Lung microvascular endothelial cell (primary cell): ENCODE results near the gene KIN. TPM values are rescaled to one million over a fixed set of nuclear protein-coding genes. Genes with fewer than 3 reads are reported as not detected.
"Not testable (repeated sequence)": the region's sequence is repeated elsewhere in the genome, so short reads cannot be mapped to it uniquely, and the experiment has no call there.

ENCODE experiments used
- DNase-seq, 2 donors: peaks; one replicate each; pipeline versions ENCODE4 v3.0.0 to v3.0.0-alpha.2; 2010; ENCODE audit warnings: low read depth in 2 of 2
- total RNA-seq: library from RNA; depleted of rRNA; stranded (reverse); fragments of >200 nt; gene quantifications from 2 replicates; pipeline ENCODE4 v1.2.1, GENCODE V29; 2014

The KIN gene, protein sequence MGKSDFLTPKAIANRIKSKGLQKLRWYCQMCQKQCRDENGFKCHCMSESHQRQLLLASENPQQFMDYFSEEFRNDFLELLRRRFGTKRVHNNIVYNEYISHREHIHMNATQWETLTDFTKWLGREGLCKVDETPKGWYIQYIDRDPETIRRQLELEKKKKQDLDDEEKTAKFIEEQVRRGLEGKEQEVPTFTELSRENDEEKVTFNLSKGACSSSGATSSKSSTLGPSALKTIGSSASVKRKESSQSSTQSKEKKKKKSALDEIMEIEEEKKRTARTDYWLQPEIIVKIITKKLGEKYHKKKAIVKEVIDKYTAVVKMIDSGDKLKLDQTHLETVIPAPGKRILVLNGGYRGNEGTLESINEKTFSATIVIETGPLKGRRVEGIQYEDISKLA
- 3.1 and 5.0 TPM in 2 replicates for total RNA-seq

DNA sequence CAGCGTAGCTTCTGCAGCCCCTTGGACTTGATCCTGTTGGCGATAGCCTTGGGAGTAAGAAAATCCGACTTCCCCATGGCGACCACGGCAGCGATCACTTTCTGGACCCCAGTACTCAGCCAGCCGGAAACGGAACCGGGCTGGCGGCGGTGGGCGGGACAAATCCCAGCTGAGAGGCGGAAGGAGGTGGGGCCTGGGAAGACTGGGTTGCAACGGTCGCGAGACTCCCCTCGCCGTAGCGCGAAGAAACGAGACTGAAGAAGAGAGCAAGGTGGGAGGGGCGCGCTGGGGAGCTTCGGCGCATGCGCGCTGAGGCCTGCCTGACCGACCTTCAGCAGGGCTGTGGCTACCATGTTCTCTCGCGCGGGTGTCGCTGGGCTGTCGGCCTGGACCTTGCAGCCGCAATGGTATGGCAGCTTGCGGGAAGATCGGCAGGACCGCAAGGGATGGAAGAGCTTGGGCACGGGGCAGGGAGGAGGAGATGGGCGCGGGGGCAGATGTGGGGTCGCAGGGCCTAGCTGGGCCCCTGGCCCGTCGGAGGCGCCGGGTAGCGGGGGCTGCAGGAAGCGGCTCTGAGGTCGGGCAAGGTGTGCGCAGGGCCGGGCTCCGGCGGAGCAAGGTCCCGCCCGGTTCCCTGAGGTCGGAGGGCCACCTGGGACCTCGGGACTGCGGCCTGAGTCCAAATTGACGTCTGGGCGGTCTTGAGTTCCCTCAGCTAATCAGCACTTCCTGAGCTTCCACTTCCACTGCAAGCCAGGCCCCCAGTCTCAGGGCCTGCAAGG lies at the start of gene KIN, which contains the start of gene ATP5F1C:
KIN (minus strand) TSS at position 137 of the 782 bp plus-strand sequence; CDS start at position 77, 60 bp downstream.
ATP5F1C (plus strand) TSS at position 321 of the 782 bp plus-strand sequence; CDS start at position 352, 31 bp downstream.
- peak; percentile 98 for DNase-seq

DNA sequence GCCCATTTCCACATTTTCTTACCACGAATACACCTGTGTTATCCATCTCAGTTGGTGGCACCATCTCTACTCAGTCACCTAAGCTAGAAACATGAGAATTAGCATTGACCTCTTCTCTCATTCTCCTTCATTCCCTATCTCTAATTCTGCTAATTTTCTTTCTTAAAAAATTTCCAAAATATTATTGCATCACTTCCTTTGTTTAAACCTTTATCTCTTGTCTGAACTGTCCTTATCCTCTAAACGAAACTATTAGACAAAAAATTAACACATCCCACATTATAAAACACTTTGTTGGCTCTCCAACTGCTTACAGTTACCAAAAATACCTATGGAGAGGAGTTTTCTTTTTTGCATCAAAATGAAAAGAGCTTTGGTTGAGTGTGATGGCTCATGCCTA lies 48.8 kb upstream of the KIN start:
- no peak for DNase-seq

DNA sequence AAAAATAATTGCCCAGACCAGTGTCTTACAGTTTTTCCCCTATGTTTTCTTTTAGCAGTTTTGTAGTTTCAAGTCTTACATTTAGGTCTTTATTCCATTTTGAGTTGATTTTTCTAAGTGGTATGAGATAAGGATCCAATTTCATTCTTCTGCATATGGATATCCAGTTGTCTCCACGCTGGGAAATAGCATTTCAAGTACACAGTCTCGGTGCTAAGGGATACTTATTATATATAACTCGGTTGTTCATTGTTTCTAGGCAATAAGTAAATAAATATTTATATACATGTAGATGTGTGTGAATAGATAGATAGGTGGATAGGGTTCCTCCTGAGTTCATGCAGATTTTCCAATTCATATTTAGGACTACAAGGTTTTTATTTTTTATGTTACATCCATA lies 46.5 kb upstream of the KIN start:
- no peak for DNase-seq

DNA sequence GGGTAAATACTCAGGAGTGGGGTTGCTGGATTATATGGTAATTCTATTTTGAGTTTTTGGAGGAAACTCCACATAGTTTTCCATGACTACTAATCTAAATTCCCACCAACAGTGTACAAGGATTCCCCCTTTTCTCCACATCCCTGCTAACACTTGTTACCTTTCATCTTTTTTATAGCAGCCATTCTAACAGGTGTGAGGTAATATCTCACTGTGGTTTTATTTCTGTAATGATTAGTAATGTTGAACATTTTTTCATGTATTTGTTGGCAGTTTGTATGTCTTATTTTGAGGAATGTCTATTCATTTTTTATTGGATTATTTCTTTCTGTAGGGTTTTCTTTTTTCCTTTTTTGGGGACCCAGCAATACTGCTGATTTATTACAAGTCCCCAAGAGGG lies 45.4 kb upstream of the KIN start:
- DNase-seq, result no peak

DNA sequence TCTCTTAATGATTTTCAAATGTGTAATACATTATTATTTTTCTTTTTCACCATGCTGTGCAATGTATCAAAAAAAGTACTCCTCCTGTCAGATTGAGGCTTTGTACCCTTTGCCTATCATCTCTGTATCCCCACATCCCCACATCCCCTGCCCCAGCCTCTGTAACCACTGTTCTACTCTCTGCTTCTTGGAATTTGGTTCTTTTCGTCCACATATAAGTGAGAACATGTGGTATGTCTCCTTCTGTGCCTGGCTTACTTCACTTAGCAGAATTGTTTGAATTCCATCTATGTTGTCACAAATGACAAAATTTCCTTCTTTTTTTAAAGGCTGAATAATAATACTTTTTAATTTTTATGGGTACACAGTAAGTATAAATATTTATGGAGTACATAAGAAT lies 44.3 kb upstream of the KIN start:
- no peak for DNase-seq

DNA sequence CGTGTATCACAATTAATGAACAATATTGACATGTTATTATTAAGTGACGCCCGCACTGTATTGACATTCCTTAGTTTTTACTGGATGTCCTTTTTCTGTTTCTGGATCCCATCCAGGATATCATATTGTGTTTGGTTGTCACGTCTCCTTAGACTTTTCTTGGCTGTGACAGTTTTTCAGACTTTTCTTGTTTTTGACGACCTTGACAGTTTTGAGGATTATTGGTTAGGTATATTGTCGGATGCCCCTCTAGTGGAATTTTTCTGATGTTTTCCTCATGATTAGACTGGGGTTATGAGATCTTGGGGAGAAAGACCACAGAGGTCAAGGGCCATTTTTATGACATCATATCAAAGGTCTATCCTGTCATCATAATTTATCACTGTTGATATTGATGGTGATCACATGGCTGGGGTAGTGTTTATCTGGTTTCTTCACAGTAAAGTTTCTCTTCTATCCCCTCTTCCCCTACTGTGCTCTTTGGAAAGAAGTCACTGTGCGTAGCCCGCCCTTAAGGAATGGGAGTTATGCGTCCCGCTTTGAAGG lies 41.6 kb upstream of the KIN start:
- no peak for DNase-seq

DNA sequence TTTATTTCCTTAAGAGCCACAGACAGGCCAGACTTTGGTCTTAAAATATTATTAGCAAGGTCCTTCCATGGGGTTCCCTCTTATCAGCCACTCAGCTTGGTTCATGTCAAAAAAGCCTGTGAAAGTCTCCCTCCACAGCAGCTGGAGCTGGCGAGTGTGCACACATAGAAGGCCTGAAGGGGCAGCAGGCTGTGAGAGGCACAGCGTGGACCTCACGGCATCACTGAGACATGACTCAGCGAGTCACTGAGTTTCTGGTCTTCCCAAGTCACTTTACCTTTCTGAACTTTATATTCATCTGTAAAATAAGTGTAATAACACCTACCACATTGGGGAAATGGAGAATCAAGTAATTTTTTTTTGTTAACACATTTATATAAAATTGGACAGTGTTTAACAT lies 39.2 kb upstream of the KIN start:
- DNase-seq, result peak in 1 of 2 donors; percentile 29

DNA sequence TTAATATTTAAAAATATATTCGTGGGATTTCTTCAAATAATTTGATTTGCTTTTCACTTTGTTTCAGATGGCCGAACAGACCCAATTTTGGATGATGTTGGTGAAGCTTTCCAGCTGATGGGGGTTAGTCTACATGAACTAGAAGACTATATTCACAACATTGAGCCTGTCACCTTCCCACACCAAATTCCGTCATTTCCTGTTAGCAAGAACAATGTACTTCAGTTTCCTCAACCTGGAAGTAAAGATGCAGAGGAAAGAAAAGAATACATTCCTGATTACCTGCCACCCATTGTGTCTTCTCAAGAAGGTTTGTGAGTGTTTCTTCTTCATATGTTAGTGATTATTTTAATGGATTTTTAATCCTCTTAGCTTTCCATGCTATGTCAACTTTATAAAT lies 36.5 kb upstream of the KIN start:
- peak; percentile 11 to 36 for DNase-seq

DNA sequence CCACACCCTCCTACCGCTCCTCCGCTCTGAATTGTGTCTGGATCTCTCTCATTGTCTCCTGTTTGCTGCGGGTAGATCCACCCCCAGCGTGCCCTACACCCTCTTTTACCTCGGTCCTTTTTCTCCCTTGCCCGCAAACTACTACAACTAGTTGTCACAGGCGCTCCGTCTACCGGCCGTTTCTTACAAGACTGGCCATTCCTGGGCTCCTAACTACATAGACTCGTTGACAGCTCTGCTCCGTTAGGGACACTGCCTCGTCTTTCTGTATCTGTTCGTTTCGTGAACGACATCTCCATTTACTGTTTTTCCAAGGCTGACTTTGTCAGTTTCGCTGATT lies 31.3 kb upstream of the KIN start:
- peak; percentile 31 to 67 for DNase-seq

DNA sequence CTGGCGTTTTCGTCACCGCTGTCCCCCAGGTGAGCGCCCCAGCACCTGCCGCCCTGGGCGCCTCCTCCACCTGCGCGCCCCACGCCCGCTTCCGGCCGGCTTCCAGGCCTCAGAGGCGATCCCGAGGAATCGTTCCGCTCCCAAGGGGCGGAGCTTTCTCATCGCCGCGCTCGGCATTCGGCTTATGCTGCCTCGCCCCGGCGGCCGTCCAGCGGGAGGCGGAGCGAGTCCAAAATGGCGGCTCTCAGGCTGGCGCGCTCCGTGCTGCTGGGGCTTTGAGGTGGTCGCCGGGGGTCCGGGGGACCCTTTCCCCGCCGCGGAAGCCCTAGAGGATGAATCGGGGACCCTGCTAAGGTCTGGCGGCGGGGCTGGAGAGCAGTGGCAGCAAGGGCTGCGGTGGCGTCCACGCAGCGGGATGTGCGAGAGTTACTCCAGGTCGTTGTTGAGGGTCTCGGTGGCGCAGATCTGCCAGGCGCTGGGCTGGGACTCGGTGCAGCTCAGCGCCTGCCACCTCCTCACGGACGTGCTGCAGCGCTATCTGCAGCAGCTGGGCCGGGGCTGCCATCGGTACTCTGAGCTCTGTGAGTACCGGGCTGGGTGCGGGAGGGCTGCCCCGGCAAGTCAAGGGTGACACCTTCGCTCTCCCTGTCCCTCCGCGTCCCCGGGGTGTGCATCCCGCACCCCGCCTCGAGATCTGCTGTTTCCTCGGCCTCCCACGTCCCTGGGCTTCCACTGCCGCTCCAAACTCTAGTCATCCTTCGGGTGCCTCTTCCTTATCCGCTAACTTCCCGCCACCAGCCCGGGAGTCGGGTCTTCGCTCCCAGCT lies 30.7 kb upstream of the KIN start, which contains the start of gene TAF3:
TAF3 (plus strand) TSS at position 211 of the 826 bp plus-strand sequence; CDS start at position 416, 205 bp downstream.
- DNase-seq, result peak; percentile 89 to 91

DNA sequence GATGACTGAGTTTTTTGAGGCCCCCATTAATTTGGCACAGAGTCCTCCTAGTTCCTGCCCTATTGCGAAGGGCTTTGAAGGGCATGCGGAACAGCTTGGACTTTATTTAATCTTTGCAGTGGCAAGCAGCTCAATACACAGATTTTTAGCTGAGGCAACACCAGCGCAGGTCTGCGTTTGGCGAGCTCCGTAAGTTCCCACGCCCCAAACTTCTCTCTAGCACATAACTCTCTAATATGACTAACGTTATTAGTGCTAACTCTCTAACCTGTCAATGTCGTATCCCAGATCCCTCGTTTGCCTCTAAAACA lies 30.1 kb upstream of the KIN start:
- DNase-seq, result no peak

DNA sequence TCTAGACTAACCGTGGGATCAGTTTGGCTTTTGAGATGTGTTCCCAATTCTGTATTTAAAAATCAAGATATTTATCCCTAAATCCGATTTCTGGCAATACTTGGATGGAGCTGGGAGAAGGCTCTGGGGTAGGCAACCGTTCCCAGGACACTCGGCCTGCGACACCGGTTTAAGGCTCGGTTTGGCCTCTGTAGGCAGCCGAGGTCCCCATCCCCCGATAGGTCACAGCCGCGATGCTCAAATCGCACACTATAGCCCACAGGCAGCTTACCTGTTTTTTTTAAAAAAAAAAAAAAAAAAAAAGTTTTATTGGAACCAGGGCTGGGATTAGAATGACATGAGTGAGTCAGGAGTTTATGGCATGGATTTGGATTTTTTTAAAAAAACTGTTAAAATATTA lies 29.8 kb upstream of the KIN start:
- no peak for DNase-seq

DNA sequence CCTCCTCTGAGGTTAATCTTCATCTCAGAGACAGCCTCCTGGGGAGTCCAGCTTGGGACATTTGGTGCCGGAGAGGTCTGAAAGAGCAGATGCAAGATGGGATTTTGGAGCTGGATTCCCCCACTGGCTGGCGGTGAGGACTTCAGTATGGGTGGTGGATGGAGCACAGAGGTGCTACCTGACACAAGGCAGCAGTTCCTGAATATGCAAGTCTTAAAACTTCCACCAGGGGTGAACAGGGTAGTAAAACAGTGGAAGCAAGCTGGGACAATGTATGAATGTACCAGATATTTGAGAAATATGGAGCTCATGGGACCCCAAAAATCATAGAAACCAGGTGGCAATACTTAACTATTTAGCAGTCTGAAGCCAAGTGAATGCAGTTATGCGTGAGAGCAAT lies 25.7 kb upstream of the KIN start:
- DNase-seq, result no peak

DNA sequence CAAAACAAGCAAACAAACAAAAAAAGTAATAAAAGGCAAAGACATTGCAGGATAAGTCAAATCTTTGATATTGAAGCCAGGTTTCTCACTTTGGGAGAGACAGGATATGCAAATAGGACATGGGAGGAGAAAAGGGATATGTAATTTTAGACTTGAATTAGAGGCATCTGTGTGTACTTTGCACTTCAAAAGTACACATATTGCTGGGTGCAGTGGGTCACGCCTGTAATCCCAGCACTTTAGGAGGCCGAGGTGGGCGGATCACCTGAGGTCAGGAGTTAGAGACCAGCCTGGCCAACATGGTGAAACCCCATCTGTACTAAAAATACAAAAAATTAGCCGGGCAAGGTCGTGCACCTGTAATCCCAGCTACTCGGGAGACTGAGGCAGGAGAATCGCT lies 23.9 kb upstream of the KIN start:
- not testable (repeated sequence) for DNase-seq

DNA sequence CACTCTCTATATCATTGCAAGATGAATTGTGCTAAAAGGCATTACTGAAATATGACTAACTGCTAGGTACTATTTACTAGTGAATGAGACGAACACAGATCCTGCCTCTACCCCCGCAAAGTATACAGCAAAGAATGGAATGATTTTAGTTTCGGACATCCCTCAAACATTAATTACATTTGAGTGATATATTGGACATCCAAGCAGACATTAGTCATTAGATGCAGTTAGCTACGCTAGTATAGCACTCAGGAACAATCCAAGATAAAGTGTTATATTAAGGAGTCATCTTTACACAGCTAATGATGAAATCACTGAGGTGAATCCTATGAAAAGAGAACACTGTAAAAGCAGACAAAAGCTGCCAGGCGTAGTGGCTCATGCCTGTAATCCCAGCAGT lies 23.2 kb upstream of the KIN start:
- no peak for DNase-seq

DNA sequence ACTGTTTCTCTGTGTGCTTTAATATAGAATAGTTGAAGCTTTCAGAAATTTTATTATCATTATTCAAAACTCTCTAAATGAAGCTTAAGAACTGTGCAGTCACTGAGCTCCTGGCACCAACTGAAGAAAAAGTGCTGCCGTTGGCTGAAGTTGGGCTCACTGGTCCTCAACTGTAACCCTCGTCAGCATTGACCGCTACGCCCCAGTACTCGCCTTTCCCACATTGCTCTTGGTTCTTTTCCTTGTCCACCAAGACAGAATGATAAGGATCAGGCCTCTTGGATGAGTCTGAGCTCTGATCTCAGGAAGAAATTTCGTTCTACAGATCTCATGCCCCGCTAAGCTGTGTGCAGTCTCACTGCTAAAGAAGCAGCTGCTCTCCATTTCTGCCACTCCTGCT lies 22.6 kb upstream of the KIN start:
- no peak for DNase-seq

DNA sequence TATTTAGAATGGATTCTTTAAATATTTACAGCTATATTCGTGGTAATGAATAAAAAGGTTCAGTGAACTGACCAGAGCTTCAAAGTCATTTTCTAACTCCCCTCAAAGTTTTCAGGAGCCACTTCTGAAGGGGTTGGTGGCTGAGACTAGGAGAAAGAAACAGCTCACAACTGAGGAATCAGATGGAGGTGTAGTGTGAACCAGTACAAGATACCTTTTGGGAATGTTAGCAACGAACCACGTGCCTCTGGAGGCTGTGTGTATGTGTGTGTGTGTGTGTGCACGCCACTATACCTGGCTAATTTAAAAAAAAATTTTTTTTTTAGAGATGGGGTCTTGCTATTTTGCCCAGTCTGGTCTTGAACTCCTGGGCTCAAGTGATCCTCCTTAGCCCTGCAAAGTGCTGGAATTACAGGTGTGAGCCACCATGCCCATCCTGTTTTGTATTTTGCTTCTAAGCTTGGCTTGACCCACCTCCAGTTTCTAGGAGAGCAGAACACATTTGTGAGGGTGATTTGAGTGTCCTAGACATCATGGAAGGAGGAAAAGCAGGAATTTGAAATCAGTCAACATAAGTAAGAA lies 21.0 kb upstream of the KIN start:
- DNase-seq, result no peak

DNA sequence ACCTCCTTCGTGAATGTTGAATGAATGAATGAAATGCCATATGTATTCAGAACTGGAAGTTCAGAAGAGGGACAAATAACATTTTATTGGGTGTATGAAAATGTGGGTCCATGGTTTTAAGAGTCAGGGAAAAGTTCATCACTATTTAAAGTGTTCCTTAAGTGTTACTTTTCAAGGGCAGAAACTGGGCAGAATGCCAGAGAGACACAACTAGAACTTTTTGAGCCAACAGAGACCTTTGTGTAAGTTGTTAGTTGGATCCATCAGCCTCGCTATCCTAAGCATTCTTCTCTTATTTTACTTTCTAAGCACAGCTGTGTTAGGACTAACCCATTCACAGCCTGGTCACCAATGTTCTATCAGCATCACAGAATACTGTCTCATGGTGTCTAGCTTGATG lies 16.9 kb upstream of the KIN start:
- DNase-seq, result no peak

DNA sequence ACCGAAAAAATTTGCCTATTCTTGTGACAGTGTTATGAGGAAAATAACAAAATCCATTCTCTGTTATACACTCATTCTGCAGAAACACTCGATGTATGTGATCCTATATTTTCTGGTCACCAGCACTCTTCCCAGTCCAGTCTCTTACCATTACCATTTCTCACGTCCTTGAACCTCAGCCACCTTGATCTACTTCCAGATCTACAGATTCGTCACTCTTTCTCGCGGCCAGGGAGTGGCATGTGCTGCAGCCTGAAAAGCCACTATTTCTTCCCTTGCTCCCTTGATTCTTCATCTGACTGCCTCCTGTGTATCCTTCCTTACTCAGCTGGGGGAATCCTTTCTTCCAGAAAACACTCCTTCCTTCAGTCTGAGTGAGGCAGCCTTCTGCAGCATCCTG lies 16.4 kb upstream of the KIN start:
- DNase-seq, result no peak

DNA sequence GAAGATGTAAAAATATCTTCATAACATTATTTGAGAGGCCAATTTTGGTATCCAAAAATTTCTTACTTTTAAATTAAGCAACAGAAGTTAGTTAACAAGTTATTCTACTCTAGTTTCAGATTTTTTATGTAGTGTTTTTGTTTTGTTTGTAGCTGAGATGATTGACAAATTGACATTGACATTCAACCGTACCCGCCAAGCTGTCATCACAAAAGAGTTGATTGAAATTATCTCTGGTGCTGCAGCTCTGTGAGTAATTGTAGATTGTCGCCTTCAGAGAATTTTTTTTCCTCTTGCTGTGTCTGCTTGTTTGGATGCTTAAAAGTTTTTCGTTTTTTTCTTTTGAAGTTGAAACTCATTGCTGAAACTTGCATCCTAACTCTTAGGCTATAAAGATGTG lies 14.8 kb upstream of the KIN start:
- DNase-seq, result no peak

DNA sequence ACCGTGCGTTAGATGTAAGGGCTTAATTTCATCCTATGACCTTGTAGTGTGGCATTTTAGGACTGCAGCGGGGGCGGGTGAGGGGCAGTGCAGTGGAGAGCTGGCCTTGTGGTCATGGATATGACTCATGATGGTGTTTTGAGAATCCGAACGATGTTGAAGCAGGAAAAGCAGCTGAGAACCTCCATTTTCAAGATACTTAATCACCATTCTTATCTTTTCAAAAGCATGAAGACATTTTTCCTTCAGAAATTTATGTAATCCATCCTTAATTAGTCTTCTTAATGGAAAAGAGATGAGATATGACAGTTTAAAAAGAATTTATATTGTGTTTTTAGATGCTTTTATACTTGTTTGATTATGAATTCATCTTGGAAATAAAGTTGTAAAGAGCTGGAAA lies 9.8 kb upstream of the KIN start:
- peak; percentile 24 to 88 for DNase-seq
